WTC11 (cell line): Measurements from ENCODE around the gene TTC39C. TPM values are rescaled to one million over a fixed set of nuclear protein-coding genes. Genes with fewer than 3 reads are reported as not detected.

Experiments
- ATAC-seq: fragments of 200-7000 bp; cut with Tn5 transposase; 2 replicates; pipeline ENCODE4 v1.10.0; 2021; ENCODE audit warnings: mild to moderate bottlenecking, moderate library complexity
- CTCF ChIA-PET: fragments of 300-600 bp; sonication (Branson Sonifier 250); formaldehyde crosslinking; loops from one replicate; lab custom pipeline; 2021; ENCODE audit warnings: antibody characterized with exemption; lab: Charles Lee
- POLR2A ChIA-PET: fragments of 350-600 bp; sonication (Branson Sonifier 250); formaldehyde crosslinking; loops from one replicate; lab custom pipeline; 2021; ENCODE audit warnings: antibody characterized with exemption; lab: Charles Lee
- DNase-seq: peaks from one replicate; pipeline ENCODE4 v3.0.0; 2021; ENCODE audit warnings: low spot score
- H3K27ac Mint-ChIP-seq: 2 replicates; pipeline ENCODE4 v1.8.0; 2021; ENCODE audit warnings: mixed read lengths
- H3K27me3 Mint-ChIP-seq: 2 replicates; pipeline ENCODE4 v1.8.0; 2021; ENCODE audit warnings: low read depth, mild to moderate bottlenecking, moderate library complexity, mixed read lengths
- H3K36me3 Mint-ChIP-seq: 2 replicates; pipeline ENCODE4 v1.8.0; 2021; ENCODE audit warnings: mixed read lengths
- H3K4me1 Mint-ChIP-seq: 2 replicates; pipeline ENCODE4 v1.8.0; 2022; ENCODE audit warnings: mixed read lengths
- H3K4me3 Mint-ChIP-seq: 2 replicates; pipeline ENCODE4 v1.8.0; 2021; ENCODE audit warnings: mild to moderate bottlenecking, moderate library complexity, mixed read lengths
- H3K9me3 Mint-ChIP-seq: 2 replicates; pipeline ENCODE4 v1.8.0; 2021; ENCODE audit warnings: mixed read lengths
- AR ChIP-seq: fragments of 250-450 bp; sonication (Bioruptor Pico); IDR thresholded peaks from 2 replicates; pipeline ENCODE4 v1.9.0; 2021; ENCODE audit warnings: mild to moderate bottlenecking
- ARID4B ChIP-seq: sonication (generic); formaldehyde crosslinking; IDR thresholded peaks from 2 replicates; pipeline ENCODE4 v1.8.0; 2023; ENCODE audit warnings: missing genetic modification reagents, mild to moderate bottlenecking, borderline replicate concordance
- ATF1 ChIP-seq: sonication (generic); formaldehyde crosslinking; IDR thresholded peaks from 2 replicates; pipeline ENCODE4 v1.8.1; 2023; ENCODE audit warnings: mild to moderate bottlenecking, moderate library complexity, missing genetic modification reagents
- ATF6 ChIP-seq: sonication (generic); formaldehyde crosslinking; IDR thresholded peaks from 2 replicates; pipeline ENCODE4 v1.8.1; 2023; ENCODE audit warnings: mild to moderate bottlenecking, missing genetic modification reagents
- CREM ChIP-seq: sonication (generic); formaldehyde crosslinking; IDR thresholded peaks from 2 replicates; pipeline ENCODE4 v1.8.1; 2022; ENCODE audit warnings: mild to moderate bottlenecking, missing genetic modification reagents, moderate library complexity
- E2F5 ChIP-seq: sonication (generic); formaldehyde crosslinking; IDR thresholded peaks from 2 replicates; pipeline ENCODE4 v1.8.1; 2022; ENCODE audit warnings: mild to moderate bottlenecking, moderate library complexity, missing genetic modification reagents
- EMX1 ChIP-seq: fragments of 250-450 bp; sonication (Bioruptor Pico); IDR thresholded peaks from 2 replicates; pipeline ENCODE4 v1.8.0; 2021; ENCODE audit warnings: mild to moderate bottlenecking
- ESRRA ChIP-seq: sonication (generic); formaldehyde crosslinking; IDR thresholded peaks from 2 replicates; pipeline ENCODE4 v1.8.1; 2022; ENCODE audit warnings: mild to moderate bottlenecking, missing genetic modification reagents, borderline replicate concordance
- IRF2 ChIP-seq: sonication (generic); formaldehyde crosslinking; IDR thresholded peaks from 2 replicates; pipeline ENCODE4 v1.8.0; 2022; ENCODE audit warnings: low read depth, missing genetic modification reagents, borderline replicate concordance
- NR2C2 ChIP-seq: sonication (generic); formaldehyde crosslinking; IDR thresholded peaks from 2 replicates; pipeline ENCODE4 v1.8.0; 2022; ENCODE audit warnings: mild to moderate bottlenecking, missing genetic modification reagents
- OVOL2 ChIP-seq: fragments of 250-450 bp; sonication (Bioruptor Pico); IDR thresholded peaks from 2 replicates; pipeline ENCODE4 v1.9.0; 2021; ENCODE audit warnings: mild to moderate bottlenecking, borderline replicate concordance
- RELA ChIP-seq: sonication (generic); formaldehyde crosslinking; IDR thresholded peaks from 2 replicates; pipeline ENCODE4 v1.8.1; 2022; ENCODE audit warnings: missing genetic modification reagents, mild to moderate bottlenecking, borderline replicate concordance
- SMAD3 ChIP-seq: sonication (generic); formaldehyde crosslinking; IDR thresholded peaks from 2 replicates; pipeline ENCODE4 v1.8.0; 2022; ENCODE audit warnings: missing genetic modification reagents, mild to moderate bottlenecking, borderline replicate concordance
- SOX15 ChIP-seq: fragments of 250-450 bp; sonication (Bioruptor Pico); IDR thresholded peaks from 2 replicates; pipeline ENCODE4 v1.9.0; 2021; ENCODE audit warnings: mild to moderate bottlenecking
- TCF7 ChIP-seq: sonication (generic); formaldehyde crosslinking; IDR thresholded peaks from 2 replicates; pipeline ENCODE4 v1.8.0; 2022; ENCODE audit warnings: mild to moderate bottlenecking, low read depth, missing genetic modification reagents, moderate library complexity
- TEAD1 ChIP-seq: sonication (generic); formaldehyde crosslinking; IDR thresholded peaks from 2 replicates; pipeline ENCODE4 v1.8.0; 2022; ENCODE audit warnings: mild to moderate bottlenecking, missing genetic modification reagents
- USF2 ChIP-seq: sonication (generic); formaldehyde crosslinking; IDR thresholded peaks from 2 replicates; pipeline ENCODE4 v1.8.1; 2023; ENCODE audit warnings: mild to moderate bottlenecking, missing genetic modification reagents, moderate library complexity
- ZBTB43 ChIP-seq: sonication (generic); formaldehyde crosslinking; IDR thresholded peaks from 2 replicates; pipeline ENCODE4 v1.8.1; 2023; ENCODE audit warnings: mild to moderate bottlenecking, missing genetic modification reagents
- ZNF281 ChIP-seq: sonication (generic); formaldehyde crosslinking; IDR thresholded peaks from 2 replicates; pipeline ENCODE4 v1.8.0; 2023; ENCODE audit warnings: mild to moderate bottlenecking, missing genetic modification reagents
- ZNF317 ChIP-seq: sonication (generic); formaldehyde crosslinking; IDR thresholded peaks from 2 replicates; pipeline ENCODE4 v1.8.1; 2023; ENCODE audit warnings: low read depth, mild to moderate bottlenecking, moderate library complexity, missing genetic modification reagents, borderline replicate concordance
- total RNA-seq: library from RNA; stranded (reverse); gene quantifications from 3 replicates; pipeline ENCODE4 v1.2.3, GENCODE V29; 2021

Gene TTC39C
- total RNA-seq, 1 experiment from 2014 or later: 57.3 TPM

GRCh38 chr18:24010673-24011072 is 3.9 kb upstream of the TTC39C start:
- POLR2A ChIA-PET: interaction anchor here (1.0 kb wide), 1 partner anchor 128 kb away, joined by 3 read pairs; no protein-coding TSS in a partner anchor
- DNase-seq (no peak), ATAC-seq (no peak)
- Mint-ChIP-seq H3K9me3 (no peaks in the 10 kb centered on the region), H3K4me1 (peaks cover 10% of the 10 kb centered on the region), H3K4me3 (no peak overlapping the region), H3K36me3 (no peaks in the 10 kb centered on the region), H3K27me3 (peaks cover 11% of the 10 kb centered on the region), H3K27ac (no peak overlapping the region)
- TF ChIP-seq ARID4B (CRISPR knock-in tag): no peak
- no peak for TF ChIP-seq CREM (CRISPR knock-in tag)
- TF ChIP-seq IRF2 (CRISPR knock-in tag): no peak
- TF ChIP-seq ATF1 (CRISPR knock-in tag): no peak
- TF ChIP-seq TEAD1: no peak
- no peak for TF ChIP-seq ZBTB43
- no peak for TF ChIP-seq TCF7 (CRISPR knock-in tag)
- no peak for TF ChIP-seq RELA (CRISPR knock-in tag)
- TF ChIP-seq OVOL2 (CRISPR knock-in tag): no peak
- no peak for TF ChIP-seq EMX1 (CRISPR knock-in tag)
- TF ChIP-seq AR (CRISPR knock-in tag): no peak
- no peak for TF ChIP-seq ATF6 (CRISPR knock-in tag)
- TF ChIP-seq ZNF281: no peak
- no peak for TF ChIP-seq SOX15 (CRISPR knock-in tag)
- TF ChIP-seq E2F5 (CRISPR knock-in tag): no peak
- no peak for TF ChIP-seq ESRRA
- TF ChIP-seq NR2C2 (CRISPR knock-in tag): no peak
- TF ChIP-seq SMAD3 (CRISPR knock-in tag): no peak
- no peak for TF ChIP-seq USF2
- TF ChIP-seq ZNF317 (CRISPR knock-in tag): no peak
- CTCF ChIA-PET: interaction anchor here (0.7 kb wide), 1 partner anchor 10 kb away, joined by 3 read pairs; no protein-coding TSS in a partner anchor
